Measurements from ENCODE around the gene OGFR. TPM values are rescaled to one million over a fixed set of nuclear protein-coding genes. Genes with fewer than 3 reads are reported as not detected.
A peak's percentile ranks its signal among the peaks of the same experiment; 100 is the strongest.

OGFR gene
- total and polyA plus RNA-seq, 2 donors (not counting 3 experiments of a cell fraction or from before 2014, with no cell fraction given) = 30.8 to 44.0 TPM

GRCh38 chr20:62813588-62813987 lies 9.0 kb downstream of the OGFR start:
- Histone ChIP-seq H3K4me3 (replicated peaks in 1 of 3; ENCODE audit: insufficient read depth in 1 of 3, low read depth in 1 of 3, low read length in 3 of 3) (no peak overlapping the region), H4K20me1 (replicated peaks; ENCODE audit: control insufficient read depth, extremely low read depth, insufficient read depth, low read length) (no peaks in the 10 kb centered on the region), H3K9me3 (replicated peaks; ENCODE audit: control insufficient read depth, insufficient read depth, low read length) (no peaks in the 10 kb centered on the region), H2AFZ (ENCODE audit: low read depth, low read length) (no peak overlapping the region), H3K9ac (replicated peaks; ENCODE audit: extremely low read depth, insufficient read depth, low read length) (no peak overlapping the region), H3K27ac (ENCODE audit: insufficient read depth, low read depth, low read length) (no peak overlapping the region), H3K4me1 (ENCODE audit: control insufficient read depth, extremely low read depth, insufficient read depth, low read length) (peaks cover 6% of the 10 kb centered on the region), H3K36me3 (ENCODE audit: control insufficient read depth in 2 of 2, extremely low read depth in 1 of 2, insufficient read depth in 2 of 2, low read length in 2 of 2) (peaks cover 9 to 32% of the 10 kb centered on the region in 2 experiments), H3K79me2 (ENCODE audit: control insufficient read depth, insufficient read depth, low read length) (no peaks in the 10 kb centered on the region), H3K27me3 (ENCODE audit: control insufficient read depth in 2 of 2, insufficient read depth in 2 of 2, low read length in 2 of 2) (peaks cover 12 to 28% of the 10 kb centered on the region in 2 experiments), H3K9me1 (replicated peaks; ENCODE audit: control insufficient read depth, extremely low read depth, insufficient read depth, low read length) (no peaks in the 10 kb centered on the region), H3K4me2 (ENCODE audit: insufficient read depth, low read length) (no peak overlapping the region)
- BruUV-seq (replicated peaks) = TSS peak; percentile 73
- intact Hi-C loops (cut with micrococcal nuclease) (no loop called here), dilution Hi-C loops (cut with MboI; ENCODE audit: extremely low pct_ligation_motif_present, low sequenced_read_pairs) (no loop called here)
- DNase-seq (ENCODE audit: low read depth, low spot score) (no peak), FAIRE-seq (no peak)
- TF ChIP-seq FOS (IDR thresholded peaks at IDR 0.05; ENCODE audit: borderline replicate concordance, insufficient read depth, low read length) = no peak
- CTCF ChIA-PET = no interaction called here
- POLR2A ChIA-PET = no interaction called here

DNA sequence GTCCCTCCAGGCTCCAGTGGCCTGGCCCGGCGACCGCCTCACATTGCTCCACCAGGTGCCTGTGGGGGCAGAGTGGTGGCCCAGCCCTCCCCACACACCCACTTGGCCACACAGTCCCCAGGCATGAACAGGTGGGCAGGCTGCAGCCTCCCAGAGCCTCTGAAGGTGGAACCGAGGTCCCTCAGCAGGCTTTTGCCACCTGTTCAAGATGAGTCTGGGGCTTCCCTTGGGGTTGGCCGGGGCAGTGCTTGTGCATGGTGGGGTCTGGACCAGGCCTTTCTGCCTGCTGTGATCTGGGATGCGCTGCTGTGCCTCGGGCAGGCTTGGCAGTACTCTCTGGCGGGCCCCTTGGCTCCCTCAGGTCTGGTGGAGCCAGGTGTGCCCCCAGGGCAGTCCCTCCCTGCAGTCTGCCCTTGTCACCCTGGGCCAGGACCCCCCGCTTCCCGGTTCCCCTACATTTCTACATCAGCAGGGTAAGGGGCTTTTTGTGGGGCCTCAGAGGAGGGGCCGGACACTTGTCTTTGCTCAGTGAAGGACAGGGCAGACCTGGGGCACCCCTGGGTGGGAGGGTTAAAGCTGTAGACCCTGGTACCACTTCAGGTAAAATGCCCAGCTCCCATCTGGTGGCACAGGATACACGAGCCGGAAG lies 9.5 kb downstream of the OGFR start:
- no peak overlapping the region for H3K4me3 ChIP-seq (replicated peaks in 1 of 3; ENCODE audit: insufficient read depth in 1 of 3, low read depth in 1 of 3, low read length in 3 of 3)
- peaks cover 6 to 29% of the 10 kb centered on the region in 2 experiments for H3K36me3 ChIP-seq (ENCODE audit: control insufficient read depth in 2 of 2, extremely low read depth in 1 of 2, insufficient read depth in 2 of 2, low read length in 2 of 2)
- no peaks in the 10 kb centered on the region for H4K20me1 ChIP-seq (replicated peaks; ENCODE audit: control insufficient read depth, extremely low read depth, insufficient read depth, low read length)
- DNase-seq (ENCODE audit: low read depth, low spot score) (no peak), FAIRE-seq (no peak)
- intact Hi-C loops (cut with micrococcal nuclease) = no loop called here
- no TSS peak for BruUV-seq (replicated peaks)
- no peak overlapping the region for H2AFZ ChIP-seq (ENCODE audit: low read depth, low read length)
- no peak overlapping the region for H3K27ac ChIP-seq (ENCODE audit: insufficient read depth, low read depth, low read length)
- no peaks in the 10 kb centered on the region for H3K9me3 ChIP-seq (replicated peaks; ENCODE audit: control insufficient read depth, insufficient read depth, low read length)
- ChIA-PET CTCF (interaction anchor here (1.8 to 2.4 kb wide), 2 partner anchors 9 to 33 kb away, joined by 4 to 7 read pairs; partner anchors contain the start of gene OGFR), POLR2A (no interaction called here)
- no peak overlapping the region for H3K4me2 ChIP-seq (ENCODE audit: insufficient read depth, low read length)
- H3K27me3 ChIP-seq (ENCODE audit: control insufficient read depth in 2 of 2, insufficient read depth in 2 of 2, low read length in 2 of 2) = peaks cover 12 to 28% of the 10 kb centered on the region in 2 experiments
- no peaks in the 10 kb centered on the region for H3K79me2 ChIP-seq (ENCODE audit: control insufficient read depth, insufficient read depth, low read length)
- no peak overlapping the region for H3K9ac ChIP-seq (replicated peaks; ENCODE audit: extremely low read depth, insufficient read depth, low read length)
- peaks cover 12% of the 10 kb centered on the region for H3K4me1 ChIP-seq (ENCODE audit: control insufficient read depth, extremely low read depth, insufficient read depth, low read length)
- dilution Hi-C loops (cut with MboI; ENCODE audit: extremely low pct_ligation_motif_present, low sequenced_read_pairs) = no loop called here
- no peaks in the 10 kb centered on the region for H3K9me1 ChIP-seq (replicated peaks; ENCODE audit: control insufficient read depth, extremely low read depth, insufficient read depth, low read length)
- TF ChIP-seq JUN (IDR thresholded peaks at IDR 0.05; ENCODE audit: borderline replicate concordance, insufficient read depth, insufficient read length, low read depth) (no peak), MAX (IDR thresholded peaks at IDR 0.05; ENCODE audit: insufficient read depth, insufficient read length) (no peak), POLR2AphosphoS5 (IDR thresholded peaks at IDR 0.05; ENCODE audit: insufficient read depth, low read depth, low read length) (no peak), POLR2A (IDR thresholded peaks at IDR 0.05; ENCODE audit: low read depth, low read length) (no peak), FOS (IDR thresholded peaks at IDR 0.05; ENCODE audit: borderline replicate concordance, insufficient read depth, low read length) (no peak), MYC (IDR thresholded peaks at IDR 0.05; ENCODE audit: low read depth, low read length) (no peak), EZH2 (IDR thresholded peaks at IDR 0.05; ENCODE audit: borderline replicate concordance, low read depth, low read length, severe bottlenecking) (no peak), GATA2 (IDR thresholded peaks at IDR 0.05; ENCODE audit: insufficient read depth, insufficient read length, low read depth, low read length) (no peak), CTCF (IDR thresholded peaks at IDR 0.05; ENCODE audit: extremely low read depth in 1 of 2, insufficient read depth in 1 of 2, low read depth in 1 of 2, low read length in 2 of 2) (no peak)
